Caki2 (cell line): ENCODE results near the gene ANGPT4. TPM values are rescaled to one million over a fixed set of nuclear protein-coding genes. Genes with fewer than 3 reads are reported as not detected.

Experiments
- DNase-seq: peaks from one replicate; pipeline ENCODE4 v3.0.0-alpha.2; 2015; ENCODE audit warnings: low read depth
- in situ Hi-C: cut with HindIII; loops from 2 replicates; pipeline ENCODE4 v1.10.0; 2016; ENCODE audit warnings: low sequenced_read_pairs, low pct_unique_long_range_greater_than_20kb, mixed read lengths
- total RNA-seq: library from RNA; depleted of rRNA; stranded (reverse); fragments of >200 nt; shearing (Covaris generic); gene quantifications from 2 replicates; pipeline ENCODE4 v1.2.3, GENCODE V29; 2014; ENCODE audit warnings: low replicate concordance

The ANGPT4 gene
- total RNA-seq, 1 experiment from 2014 or later = not detected

DNA sequence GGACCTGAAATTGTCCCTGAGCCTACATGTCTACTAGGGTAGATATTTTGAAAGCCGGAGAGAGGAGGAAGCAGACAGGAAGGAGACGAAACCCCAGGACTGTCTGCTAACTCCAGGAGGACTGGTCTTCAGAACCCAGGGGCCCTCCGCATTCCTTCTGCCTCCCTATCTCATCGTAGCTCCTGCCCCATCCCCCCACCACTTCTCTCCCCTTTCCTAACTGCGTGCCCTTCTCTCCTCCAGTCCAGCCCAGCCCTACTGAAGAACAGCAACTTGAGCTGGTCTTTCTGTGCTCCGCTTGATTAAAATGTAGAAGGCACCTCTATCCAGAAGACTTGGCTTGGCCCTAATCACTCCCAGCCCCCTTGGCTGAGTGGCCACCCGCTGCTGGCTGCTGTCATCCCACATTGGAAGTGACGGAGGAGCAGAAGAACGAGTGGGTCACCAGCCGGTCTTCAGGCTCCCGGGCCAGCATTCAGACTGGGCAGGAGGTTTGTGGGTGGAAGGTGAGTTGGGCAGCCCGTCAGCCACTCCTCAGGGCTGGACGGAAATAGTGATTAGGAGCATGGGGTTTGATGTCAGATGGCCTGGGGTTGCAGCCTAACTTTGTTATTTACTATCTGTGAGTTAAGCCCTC, 28.8 kb upstream of the ANGPT4 start:
- in situ Hi-C loops = no loop called here
- DNase-seq = no peak

DNA sequence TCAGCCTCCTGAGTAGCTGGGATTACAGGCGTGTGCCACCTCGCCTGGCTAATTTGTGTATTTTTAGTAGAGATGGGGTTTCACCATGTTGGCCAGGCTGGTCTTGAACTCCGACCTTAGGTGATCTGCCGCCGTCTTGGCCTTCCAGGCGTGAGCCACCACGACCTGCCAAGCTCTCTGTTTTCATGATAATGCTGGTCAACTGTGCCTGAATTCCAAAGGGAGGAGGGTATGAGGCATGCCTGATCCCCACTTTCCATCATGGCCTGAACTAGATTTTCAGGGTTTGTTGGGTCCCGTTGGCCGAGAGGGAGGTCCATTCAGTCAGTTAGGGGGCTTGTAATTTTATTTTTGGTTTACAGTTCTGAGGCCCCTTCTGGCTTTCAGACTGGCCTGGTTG, 28.0 kb upstream of the ANGPT4 start:
- DNase-seq = no peak
- in situ Hi-C loops = no loop called here

DNA sequence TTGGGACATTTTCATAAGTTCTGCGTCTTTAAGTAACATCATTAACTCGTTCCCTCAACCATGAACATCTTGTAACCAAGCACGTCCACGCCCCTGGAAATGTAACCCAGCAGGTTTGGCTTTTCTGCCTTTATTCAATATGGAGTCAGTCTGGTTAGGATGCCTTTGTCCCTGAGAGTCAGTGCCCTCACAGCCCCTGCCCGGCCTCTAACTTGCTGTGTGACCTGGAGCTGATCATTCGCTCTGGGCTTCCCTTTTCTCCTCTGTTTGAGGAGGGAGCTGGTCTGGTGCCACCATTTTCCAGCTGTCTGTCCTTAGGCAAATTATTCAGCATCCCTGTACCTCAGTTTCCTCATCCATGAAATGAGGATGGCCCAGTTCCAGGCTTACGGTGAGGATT, 26.5 kb upstream of the ANGPT4 start:
- DNase-seq = no peak
- in situ Hi-C loops = no loop called here

DNA sequence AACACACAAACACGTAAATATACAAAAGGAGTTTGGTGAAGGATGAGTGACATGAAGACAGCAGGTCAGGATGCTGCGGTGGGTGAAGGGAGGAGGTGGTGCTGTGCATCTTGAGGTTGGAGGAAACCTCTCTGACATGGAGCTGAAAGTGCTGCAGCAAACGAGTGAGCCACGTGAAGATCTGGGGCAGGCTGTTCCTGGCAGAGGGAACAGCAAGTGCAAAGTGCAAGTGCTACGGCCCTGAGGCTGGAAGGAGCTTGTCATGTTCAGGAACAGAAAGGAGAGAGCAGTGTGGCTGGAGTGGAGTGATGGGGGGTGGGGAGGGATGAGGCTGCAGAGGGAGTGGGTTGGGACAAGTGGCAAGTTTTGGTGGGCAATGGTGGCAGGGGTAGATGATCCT, 24.8 kb upstream of the ANGPT4 start:
- no peak for DNase-seq
- in situ Hi-C loops = no loop called here

DNA sequence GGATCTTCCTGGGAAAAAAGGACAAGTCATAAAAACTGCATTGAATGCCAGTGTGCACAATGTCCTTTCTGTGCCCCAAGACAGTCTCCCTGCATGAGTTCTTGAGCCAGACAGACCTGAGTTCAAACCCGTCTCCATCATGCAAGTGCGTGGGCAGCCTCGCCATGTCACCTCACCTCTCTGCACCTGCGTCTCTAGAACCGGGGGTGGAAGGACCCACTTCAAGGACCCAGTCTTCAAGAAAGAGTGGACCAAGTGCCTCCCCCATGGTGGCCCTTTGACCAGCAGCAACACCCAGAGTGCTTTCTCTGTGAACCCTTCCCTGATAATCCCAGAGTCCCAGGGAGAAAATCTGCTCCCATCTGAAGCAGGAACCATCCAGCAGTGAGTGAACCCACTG, 23.5 kb upstream of the ANGPT4 start:
- in situ Hi-C loops = no loop called here
- no peak for DNase-seq

DNA sequence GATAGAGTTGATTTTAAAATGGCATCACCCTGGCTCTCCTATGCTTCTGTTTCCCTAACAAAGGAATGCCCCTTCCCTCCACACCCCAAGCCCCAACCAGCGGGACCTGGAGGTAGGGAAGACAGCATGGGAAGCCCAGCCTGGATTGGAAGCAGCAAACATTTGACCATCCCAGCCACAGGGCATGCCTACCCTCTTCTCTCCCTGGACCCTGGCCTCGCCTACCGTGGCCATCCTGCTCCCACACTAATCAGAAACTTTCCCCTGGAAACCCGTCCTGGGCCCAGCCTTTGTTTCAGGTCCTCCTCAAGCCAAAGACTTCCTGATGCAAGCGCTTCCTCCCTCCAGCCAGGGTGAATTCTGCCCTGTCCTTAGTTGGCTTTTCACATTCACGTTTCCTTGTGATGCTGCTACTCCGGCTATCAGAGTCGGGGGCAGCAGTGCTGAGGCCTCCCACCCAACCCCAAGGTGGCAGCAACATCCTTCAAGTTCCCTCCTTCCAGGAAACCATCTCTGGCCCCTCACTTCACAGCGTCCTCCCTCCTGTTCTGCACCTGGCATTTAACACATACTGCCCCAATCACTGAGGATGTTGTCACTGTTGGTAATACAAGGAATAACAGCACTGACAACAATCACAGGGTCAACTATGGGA, 18.2 kb upstream of the ANGPT4 start:
- DNase-seq = no peak
- in situ Hi-C loops = no loop called here

DNA sequence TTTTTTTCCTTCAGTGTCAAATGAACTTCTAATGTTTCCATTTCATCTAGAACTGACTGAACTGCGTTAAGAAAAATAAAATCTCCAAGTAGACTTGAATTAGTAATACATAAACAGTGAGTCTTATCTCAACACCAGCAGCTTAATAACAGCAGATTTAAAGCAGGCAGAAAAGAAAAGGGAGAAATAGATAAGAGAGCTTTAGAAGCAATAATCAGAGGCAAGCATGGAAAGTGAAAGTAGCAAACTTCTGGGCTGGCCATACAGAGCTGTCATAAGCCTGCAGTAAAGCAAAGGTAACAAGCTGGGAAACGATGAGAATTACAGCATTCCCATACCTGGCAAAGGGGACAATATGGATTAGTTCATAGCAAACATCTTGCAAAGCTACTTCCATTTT, 16.9 kb upstream of the ANGPT4 start:
- in situ Hi-C loops = no loop called here
- no peak for DNase-seq

DNA sequence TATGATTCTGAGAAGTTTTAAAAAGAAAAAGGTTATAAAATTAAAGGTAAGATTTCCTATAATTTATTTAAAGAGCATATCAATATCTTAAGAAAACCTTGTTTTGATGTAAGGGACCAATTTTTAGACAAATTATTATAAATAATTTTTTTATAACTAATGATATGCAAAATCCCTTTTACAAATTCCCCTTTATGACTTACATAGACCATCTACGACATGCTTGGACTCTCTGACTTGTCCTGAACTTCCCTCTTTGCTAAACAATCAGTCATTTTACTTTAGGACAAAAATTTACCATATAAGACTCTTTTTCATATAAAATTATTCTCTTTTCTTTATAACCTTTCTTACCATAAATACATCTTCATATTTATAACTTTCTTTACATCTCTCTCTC, 15.3 kb upstream of the ANGPT4 start:
- in situ Hi-C loops = no loop called here
- DNase-seq = peak; percentile 20

DNA sequence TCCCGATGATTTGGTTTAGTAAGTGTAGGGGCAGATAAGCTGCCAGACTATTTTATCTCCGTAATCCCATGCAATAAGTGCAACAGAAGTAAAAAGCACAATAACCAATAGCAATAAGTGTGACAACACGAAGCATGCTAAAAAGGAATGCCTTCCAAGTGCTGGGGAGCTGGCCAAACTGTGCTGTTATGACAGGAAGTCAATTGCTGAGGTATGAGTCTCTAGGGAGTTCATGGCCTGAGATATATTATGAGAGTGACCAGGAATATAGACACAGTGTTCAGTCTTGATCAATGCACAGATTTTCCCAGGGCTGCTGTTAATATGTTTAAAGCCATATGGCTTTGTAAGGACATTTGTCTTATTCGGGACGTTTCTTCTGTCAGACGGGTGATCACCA, 10.5 kb upstream of the ANGPT4 start:
- no peak for DNase-seq
- in situ Hi-C loops = no loop called here

DNA sequence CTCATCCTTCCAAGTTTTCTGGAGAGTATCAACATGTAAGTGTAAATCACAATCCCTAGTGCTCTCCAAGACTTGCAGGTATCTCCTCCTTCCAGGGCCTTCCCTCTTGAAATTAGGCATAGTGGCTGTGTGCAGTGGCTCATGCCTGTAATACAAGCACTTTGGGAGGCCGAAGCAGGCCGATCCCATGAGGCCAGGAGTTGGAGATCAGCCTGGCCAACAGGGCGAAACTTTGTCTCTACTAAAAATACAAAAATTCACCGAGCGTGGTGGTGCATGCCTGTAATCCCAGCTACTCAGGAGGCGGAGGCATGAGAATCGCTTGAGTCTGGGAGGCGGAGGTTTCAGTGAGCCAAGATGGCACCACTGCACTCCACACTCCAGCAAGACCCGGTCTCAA, 9.4 kb upstream of the ANGPT4 start:
- DNase-seq = no peak
- in situ Hi-C loops = no loop called here

DNA sequence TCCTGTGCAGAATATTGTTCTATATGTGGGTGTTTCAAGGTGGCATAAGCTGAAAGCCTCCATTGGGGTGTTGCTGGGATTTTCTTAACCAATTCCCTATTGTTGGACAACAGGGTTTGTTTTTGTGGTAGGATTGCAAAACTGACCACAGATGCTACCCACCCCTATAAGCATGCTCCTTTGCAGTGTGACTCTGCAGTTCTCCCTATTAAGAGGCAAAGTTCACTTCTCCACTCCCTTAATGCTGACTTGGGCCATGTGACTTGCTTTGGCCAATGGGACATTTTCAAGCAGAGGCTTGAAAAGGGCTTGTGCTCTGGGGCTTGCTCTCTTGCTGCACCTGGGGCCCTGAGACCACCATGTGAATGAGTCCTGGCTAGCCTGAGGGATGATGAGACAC, 8.5 kb upstream of the ANGPT4 start:
- in situ Hi-C loops = no loop called here
- no peak for DNase-seq

DNA sequence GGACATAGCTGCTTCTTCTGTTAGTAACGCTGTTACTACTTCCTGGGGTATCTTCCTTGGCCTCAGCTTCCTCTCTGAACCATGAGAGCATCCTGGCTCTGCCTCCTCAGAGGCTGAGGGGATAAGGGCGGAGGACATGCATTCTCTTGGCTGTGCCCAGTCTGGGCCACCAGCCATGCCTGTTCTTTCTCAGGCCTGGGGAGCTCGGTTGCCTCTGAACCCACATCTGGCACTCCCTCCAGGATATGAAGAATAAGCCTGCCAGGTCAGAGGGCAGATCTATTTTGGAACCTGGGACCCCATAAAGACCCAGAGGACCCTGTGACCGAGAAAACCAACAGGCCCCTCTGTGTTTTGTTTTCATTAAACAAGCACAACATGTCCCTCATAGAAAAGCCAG, 6.6 kb upstream of the ANGPT4 start:
- in situ Hi-C loops = no loop called here
- DNase-seq = no peak

DNA sequence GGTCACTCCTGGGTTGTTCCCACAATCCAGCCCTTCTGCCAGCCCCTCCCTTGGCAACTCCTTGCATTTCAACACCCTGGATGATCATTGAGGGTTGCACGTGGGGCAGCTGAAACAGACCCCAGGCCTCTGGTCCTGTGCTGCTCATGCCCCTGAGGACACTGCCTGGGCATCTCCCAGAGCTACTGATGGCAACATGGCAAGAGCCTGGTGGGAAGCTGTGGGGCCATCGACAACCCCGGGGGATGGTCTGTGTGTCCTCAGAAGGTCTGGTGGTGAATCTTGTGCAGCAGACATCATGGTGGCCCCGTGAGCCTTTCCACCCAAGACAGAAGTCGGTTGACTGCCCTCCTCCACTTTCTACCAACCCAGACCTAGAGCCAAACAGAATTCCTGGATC, 4.9 kb upstream of the ANGPT4 start:
- in situ Hi-C loops = no loop called here
- no peak for DNase-seq

DNA sequence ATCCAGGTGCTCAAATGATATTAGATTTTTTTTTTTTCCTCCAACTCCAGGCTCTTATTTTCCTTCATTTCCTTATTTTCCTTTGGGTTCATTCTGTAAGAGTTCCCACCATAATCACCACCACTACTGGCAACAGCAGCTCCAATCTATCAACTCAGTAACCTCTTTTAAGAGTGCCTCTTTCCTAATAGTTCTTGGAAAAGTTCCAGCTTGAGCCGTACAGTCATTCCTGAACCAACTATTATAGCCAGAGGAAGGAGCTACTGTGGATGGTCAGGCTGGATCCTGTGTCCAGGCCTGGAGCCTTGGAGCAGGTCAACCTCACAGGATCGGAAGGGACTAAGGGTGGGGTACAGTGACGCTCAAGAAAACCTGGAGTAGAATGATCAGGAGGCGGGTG, 4.2 kb upstream of the ANGPT4 start:
- no peak for DNase-seq
- in situ Hi-C loops = no loop called here

DNA sequence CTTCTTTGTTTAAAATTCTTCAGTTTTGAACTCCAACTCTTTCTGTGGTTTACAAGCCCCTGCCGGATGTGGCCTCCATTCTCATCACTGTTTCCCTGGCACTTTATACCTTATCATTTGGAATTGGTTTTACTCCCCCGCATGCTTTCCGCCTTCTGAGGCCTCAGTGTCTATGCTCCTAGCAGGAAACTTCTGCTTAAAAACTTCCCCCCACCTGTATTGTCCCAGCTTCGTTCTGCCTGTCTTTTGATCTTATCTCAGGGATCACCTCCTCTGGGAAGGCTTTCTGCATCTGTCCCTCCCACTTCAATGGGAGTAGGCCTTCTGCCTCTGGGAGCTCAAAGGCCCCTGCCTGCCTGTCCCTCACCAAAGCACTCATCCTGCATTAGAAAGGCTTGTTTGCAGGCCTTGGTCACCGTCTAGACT, 3.4 kb upstream of the ANGPT4 start:
- in situ Hi-C loops = no loop called here
- no peak for DNase-seq

DNA sequence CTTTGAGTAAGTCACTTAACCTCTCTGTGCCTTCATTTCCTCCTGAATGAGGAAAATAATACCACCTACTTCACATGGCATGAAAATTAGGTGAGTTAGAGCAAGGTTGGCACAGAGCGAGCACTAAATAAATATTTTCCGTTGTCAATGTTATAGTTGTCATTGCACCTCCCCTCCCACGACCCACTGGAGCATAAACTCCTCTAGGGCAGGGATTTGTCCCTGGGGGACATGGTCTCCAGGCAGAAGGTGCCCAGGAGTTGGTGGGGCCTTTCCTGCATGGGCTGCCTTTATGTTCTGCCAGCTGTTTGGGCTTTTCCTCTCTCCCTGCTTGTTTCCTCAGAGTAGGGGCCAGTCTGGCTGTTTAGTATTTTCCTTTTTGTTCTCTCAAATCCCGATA, 1.3 kb upstream of the ANGPT4 start:
- in situ Hi-C loops = no loop called here
- DNase-seq = no peak

DNA sequence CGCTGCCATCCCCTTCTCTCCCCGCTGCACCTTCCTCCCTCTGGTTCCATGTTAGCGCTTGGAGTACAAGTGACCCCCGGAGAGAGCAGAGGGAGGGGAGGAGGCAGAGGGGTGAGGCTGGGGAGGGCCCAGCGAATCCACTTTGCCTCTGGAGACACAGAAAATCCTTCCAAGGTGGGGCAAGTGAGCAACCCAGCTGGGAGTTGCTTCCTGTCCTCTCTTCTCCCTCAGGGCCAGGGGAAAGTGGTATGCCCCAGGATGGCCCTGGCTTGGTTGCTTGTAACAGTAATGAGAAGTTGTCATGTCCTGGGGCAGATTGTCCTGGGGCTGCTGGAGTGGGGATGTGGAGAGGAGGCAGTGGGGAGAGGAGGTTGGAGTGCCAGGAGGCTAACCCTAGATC, 691 bp upstream of the ANGPT4 start:
- DNase-seq = no peak
- in situ Hi-C loops = no loop called here

DNA sequence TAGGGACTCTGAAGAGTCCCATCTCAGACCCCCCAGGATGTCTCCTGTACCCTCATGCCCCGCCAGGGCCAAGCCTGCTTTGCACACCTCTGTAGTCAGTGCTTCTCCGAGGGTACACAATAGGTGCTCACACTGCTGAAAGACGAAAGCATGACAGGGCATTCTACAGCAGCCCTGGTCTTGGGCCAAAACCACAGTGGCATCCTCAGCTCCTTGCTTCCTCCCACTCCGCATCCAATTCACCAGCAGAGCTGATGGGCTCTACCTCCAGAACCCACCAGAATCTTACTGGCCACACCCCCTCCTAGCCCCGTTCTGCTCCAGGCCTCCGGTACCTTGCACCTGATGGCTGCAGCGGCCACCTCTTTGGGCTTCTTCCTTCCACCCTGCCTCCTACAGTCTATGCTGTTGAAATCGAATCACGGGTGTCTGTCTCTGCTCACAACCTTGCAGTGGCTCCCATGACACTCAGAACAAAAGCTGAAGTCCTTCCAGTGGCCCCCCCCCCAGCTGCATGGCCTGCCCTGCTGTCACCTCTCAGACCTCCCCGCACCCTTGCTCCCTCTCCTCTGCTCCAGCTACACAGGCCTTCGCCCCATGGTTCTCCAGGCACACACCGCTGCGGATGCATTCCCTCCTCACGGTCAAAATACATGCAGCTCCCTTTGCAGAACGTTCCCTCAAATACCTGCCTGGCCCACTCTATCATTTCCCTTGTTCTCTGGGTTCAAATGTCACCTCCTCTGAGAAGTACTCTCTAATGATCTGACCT, 1.2 kb downstream of the ANGPT4 start:
- no peak for DNase-seq
- in situ Hi-C loops = no loop called here

DNA sequence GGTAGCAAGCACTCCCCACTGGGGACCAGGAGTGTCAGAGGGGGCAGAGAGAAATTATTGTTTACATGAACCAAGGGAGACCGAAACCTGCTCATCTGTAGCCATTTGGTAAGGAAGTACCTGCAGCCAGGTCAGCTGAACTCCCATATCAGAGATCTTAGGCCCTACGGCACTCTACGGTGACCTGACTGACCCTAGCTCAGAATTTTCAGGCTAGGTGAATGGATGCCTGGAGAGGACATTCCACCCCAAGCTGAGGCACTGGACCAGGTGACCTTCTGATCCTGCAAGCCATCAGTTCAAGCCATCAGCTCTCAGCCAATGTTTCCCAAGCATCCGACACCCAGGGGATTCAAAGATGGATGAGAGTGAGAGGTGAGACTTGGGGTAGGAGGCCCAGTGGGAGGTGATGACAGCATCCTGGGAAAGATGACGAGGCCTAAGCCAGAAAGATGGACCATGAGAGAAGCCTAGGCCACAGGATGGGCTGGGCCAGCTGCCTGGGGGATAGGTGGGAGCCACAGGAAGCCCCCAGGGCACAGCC, 2.8 kb downstream of the ANGPT4 start:
- in situ Hi-C loops = no loop called here

More for the DNA sequence above, 2.8 kb downstream of the ANGPT4 start:
- no peak for DNase-seq
